Sigmoid colon (tissue), 4 donors: ENCODE results near the gene NUDT21.

Experiments used
- POLR2A ChIP-seq, 2 donors: fragments of 450-650 bp; IDR thresholded peaks; one replicate each; pipeline ENCODE4 v1.6.1; 2016; ENCODE audit warnings: antibody characterized with exemption in 2 of 2, mild to moderate bottlenecking in 2 of 2, moderate library complexity in 2 of 2
- POLR2AphosphoS5 ChIP-seq, 4 donors: sonication (generic); formaldehyde crosslinking; IDR thresholded peaks; one replicate each; pipeline ENCODE4 v1.6.1; 2017; ENCODE audit warnings: antibody characterized with exemption in 4 of 4
- TF ChIP-seq, protein P1 (sequence below), 4 experiments: fragments of 450-650 bp in 3 of 4; fragments of 200-600 bp in 1 of 4; IDR thresholded peaks; one replicate each; pipeline ENCODE4 v1.5.1; 2016 to 2019; ENCODE audit warnings: antibody characterized with exemption in 4 of 4, mild to moderate bottlenecking in 3 of 4, moderate library complexity in 2 of 4

DNA sequence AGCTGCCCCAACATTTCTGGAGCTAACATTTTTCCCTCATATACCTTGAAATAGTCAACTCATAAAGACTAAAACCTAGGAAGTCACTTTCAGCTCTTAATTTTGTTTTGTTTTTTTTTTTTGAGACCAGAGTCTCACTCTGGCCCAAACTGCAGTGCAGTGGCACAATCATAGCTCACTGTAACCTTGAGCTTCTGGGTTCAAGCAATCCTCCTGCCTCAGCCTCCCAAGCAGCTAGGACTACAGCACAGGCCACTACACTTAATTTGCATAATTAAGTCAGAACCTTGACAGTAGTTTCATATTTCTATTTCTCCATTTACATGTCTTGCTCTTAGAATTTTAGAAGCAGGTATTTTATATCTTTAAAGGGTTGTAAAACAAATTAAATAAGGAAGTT lies 30.5 kb downstream of the NUDT21 start:
- no peak for TF ChIP-seq POLR2A (IDR thresholded peaks at IDR 0.05)
- TF ChIP-seq, protein P1, sequence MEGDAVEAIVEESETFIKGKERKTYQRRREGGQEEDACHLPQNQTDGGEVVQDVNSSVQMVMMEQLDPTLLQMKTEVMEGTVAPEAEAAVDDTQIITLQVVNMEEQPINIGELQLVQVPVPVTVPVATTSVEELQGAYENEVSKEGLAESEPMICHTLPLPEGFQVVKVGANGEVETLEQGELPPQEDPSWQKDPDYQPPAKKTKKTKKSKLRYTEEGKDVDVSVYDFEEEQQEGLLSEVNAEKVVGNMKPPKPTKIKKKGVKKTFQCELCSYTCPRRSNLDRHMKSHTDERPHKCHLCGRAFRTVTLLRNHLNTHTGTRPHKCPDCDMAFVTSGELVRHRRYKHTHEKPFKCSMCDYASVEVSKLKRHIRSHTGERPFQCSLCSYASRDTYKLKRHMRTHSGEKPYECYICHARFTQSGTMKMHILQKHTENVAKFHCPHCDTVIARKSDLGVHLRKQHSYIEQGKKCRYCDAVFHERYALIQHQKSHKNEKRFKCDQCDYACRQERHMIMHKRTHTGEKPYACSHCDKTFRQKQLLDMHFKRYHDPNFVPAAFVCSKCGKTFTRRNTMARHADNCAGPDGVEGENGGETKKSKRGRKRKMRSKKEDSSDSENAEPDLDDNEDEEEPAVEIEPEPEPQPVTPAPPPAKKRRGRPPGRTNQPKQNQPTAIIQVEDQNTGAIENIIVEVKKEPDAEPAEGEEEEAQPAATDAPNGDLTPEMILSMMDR (IDR thresholded peaks at IDR 0.05): no peak
- no peak for TF ChIP-seq POLR2AphosphoS5 (IDR thresholded peaks at IDR 0.05)
